Panc1 (cell line): ENCODE measurements around the gene TAS1R2.

ENCODE experiments used
- SIN3A ChIP-seq: IDR thresholded peaks from 2 replicates; pipeline ENCODE4 v1.6.1; 2012; ENCODE audit warnings: low read depth, mild to moderate bottlenecking, low read length, moderate library complexity, borderline replicate concordance; ENCODE audit not compliant: insufficient read depth
- TF ChIP-seq, protein P1 (sequence below): fragments of 450-650 bp; IDR thresholded peaks from 2 replicates; pipeline ENCODE4 v1.5.1; 2017; ENCODE audit warnings: mild to moderate bottlenecking

DNA sequence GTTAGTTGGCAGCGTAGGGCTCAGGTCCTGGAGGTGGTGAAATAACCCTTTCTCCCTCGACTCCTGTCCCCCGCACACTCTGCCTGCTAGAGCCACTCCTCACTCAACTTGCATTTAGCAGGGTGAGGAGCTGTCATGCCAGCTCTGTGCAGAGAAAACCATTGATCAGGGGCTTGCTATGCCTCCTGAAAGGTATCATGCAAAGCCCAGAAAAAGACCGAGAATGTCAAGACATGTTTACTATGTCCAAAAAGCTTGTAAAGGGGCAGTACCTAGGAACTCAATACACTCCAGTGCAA lies 24.9 kb upstream of the TAS1R2 start:
- TF ChIP-seq, protein P1, sequence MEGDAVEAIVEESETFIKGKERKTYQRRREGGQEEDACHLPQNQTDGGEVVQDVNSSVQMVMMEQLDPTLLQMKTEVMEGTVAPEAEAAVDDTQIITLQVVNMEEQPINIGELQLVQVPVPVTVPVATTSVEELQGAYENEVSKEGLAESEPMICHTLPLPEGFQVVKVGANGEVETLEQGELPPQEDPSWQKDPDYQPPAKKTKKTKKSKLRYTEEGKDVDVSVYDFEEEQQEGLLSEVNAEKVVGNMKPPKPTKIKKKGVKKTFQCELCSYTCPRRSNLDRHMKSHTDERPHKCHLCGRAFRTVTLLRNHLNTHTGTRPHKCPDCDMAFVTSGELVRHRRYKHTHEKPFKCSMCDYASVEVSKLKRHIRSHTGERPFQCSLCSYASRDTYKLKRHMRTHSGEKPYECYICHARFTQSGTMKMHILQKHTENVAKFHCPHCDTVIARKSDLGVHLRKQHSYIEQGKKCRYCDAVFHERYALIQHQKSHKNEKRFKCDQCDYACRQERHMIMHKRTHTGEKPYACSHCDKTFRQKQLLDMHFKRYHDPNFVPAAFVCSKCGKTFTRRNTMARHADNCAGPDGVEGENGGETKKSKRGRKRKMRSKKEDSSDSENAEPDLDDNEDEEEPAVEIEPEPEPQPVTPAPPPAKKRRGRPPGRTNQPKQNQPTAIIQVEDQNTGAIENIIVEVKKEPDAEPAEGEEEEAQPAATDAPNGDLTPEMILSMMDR: no peak
- no peak for TF ChIP-seq SIN3A
